Activated CD8-positive, alpha-beta memory T cell treated with anti-CD3 and anti-CD28 coated beads for 24 hours (primary cell): ENCODE data around the gene ETV1.

Experiments
- DNase-seq: peaks from one replicate; pipeline ENCODE4 v3.0.0-alpha.2; 2020

ETV1 gene

DNA sequence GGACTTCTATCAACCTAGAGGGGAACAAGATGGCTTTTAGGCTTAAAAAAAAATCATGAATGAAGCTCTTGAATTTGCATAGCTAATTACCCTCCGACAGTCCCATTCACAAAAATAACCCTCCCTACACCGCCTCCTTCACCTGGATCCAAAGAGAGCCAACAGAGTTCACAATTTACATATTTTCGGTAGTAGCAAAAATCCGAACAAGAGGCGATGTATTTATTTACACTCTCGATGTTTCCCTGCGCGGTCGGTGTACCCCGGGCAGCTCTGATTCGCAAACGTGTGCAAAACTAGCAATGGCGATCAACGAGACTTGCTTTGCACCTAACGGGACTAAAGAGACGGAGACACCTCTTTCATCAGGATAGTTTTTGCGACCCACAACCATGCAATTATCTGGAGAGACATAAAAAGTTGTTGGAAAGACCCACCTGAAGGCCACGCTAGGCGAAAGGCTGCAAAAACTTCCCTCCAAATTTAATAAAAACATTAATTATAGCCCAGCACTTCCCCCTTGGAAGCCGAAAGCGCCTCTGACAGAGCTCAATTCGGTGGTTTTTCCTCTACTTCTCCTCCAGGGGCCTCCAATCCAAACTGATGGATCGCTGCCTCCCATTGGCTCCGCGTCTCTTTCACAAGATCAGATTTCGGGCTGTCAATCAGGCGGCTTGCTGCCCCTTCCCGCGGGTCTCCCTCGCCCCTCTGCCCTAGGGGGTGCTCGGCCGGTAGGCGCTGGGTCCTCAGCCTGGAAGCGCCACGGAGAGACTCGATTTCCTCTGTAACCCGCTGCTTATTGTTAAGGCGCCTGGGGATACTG, at the start of gene ETV1:
Gene ETV1 (minus strand): TSS at position 541 of the 823 bp plus-strand sequence. CDS start 614 bp downstream, outside the sequence.
- no peak for DNase-seq

DNA sequence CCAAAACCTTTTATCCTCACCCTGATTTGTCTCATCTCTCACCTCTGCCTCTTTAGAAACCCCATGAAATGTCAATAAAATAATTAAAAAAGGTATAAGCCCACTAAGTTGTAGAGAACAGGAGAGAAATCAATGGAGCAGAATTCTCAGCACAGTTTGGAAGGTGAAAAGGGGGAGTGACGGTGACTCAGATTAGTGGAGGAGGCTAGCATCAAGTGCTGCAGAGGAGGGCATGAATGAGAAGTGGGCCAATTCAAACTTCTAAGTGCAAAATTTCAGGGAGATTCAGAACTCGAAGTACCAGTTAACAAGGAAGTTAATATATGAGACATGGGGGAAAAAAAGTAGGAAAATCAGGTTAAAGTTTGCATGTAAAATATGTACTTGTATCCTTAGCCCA, 34.9 kb upstream of the ETV1 start:
- no peak for DNase-seq

DNA sequence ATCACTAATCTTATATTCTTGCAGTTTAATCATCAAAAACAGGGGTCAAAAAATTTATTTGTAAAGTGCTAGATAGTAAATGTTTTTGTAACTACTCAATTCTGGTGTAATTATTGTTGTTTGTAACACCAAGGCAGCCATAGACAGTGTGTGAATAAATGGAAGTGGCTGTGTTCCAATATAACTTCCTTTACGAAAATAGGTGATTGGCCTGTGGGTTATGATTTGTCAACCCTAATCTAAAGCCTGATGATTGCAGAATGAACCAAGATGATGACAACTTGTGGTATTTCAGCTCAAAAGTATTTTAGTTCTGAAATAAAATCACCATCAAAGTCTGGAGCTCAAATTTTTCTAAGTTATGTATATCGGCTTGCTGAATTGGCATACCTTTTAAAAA, 34.4 kb upstream of the ETV1 start:
- DNase-seq = no peak

DNA sequence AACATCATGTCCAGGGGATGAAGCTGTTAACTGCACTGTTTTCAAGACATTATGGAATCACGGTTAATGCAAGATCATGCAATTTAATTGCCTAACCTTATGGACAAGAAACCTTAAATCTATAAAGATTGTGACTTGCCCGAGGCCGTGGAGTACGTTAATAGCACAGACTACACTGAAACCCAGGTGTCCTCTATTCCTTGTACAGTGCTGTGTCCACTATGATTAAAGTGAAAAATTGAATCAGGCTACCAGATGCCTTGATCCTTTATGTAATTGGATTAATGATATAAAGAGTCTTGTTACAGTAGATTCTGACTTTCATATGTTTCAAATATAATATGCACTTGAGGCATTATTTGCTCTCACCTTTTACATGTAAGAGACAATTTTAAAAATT, 33.9 kb upstream of the ETV1 start:
- no peak for DNase-seq

DNA sequence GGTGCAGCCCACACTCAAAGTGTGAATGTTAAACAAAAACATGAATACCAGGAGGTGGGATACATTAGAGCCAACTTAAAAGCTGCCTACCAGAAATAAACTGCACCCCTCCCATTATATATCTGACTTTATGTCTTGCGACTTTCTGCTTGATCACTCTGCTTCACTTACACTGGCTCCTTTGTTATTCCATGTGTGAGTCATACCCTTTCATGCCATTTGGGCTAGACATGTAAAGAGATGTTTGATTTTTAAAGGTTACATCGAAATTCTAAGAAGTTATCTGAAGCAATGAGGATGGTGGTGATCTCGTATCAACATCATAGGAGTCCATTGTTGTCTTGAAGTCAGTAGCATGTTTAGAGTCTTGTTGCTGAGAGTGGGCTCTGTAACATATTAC, 31.6 kb upstream of the ETV1 start:
- DNase-seq = no peak

DNA sequence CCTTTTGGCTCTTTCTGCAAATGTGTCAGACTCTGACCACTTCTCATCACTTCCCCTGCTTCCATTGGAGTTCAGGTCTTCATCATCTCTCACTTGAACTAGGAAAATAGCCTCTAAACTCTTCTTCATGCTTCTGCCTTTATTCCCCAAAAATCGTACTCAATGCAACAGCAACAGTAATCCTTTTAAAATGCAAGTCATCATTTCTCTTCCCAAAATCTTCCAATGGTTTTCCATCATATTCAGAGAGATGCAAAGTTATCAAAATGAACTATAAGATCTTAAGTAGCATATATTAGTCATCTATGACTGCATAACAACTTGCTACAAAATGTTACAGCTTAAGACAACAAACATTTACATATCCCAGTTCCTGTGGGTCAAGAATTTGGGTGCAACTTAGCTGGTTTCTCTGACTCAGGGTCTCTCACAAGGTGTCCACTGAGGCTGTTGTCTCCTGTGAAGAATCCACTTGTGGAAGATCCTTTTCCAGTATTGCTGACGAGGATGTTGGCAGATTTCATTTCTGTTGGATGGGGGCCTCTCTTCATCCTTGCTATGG, 31.0 kb upstream of the ETV1 start:
- no peak for DNase-seq

DNA sequence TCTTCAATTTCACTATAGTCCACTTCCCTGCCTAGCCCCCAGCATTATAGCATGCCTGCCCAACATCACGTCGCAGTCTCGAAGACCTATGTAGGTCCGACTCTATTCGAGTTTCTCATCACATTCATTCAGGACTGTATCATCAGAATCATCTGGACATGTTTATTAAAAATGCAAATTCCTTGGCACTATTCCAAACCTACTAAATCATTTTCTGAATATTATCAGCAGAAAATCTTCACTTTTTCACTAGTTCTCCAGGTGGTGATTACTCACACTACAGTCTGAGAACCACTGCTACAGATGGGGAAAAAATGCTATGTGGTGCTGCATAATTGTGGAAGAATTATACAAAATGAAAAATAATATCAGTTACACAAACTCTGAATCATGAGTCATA, 29.3 kb upstream of the ETV1 start:
- DNase-seq = no peak

DNA sequence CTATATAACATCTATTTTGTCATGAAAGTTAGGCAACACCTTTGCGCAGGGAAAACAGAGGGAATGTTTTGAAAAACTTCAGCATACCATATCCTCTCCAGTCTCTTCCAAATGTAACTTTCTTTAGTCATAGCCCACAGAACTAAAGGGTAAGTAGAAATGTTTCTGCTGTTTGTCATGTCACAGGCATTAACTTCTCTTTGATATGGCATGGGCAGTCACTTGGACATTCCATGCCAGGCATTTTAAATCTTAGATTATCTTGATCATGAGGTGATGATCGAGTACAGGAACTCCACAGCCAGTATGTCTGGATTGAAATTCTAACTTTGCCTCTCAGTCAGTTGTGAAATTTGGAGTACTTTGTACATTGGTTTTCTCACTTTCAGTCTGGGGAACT, 27.5 kb upstream of the ETV1 start:
- DNase-seq = no peak

DNA sequence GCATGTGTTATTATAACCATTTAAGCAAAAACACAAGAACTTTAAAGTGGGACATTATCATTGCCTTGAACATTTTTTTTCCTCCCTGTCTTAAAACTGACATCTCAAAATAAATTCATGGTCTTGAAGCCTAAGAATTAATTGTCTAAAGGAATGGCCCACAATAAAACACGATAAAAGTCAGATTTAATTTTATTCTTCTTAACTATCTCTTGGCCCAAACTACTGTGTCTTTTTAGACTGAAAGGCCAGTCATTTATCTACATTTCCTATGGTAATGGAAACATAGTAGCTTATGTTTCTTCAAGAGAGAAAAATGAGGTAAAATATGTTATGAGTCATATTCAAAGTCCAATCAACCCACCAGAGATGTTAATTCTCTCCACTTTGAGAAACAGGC, 24.4 kb upstream of the ETV1 start:
- DNase-seq = no peak

DNA sequence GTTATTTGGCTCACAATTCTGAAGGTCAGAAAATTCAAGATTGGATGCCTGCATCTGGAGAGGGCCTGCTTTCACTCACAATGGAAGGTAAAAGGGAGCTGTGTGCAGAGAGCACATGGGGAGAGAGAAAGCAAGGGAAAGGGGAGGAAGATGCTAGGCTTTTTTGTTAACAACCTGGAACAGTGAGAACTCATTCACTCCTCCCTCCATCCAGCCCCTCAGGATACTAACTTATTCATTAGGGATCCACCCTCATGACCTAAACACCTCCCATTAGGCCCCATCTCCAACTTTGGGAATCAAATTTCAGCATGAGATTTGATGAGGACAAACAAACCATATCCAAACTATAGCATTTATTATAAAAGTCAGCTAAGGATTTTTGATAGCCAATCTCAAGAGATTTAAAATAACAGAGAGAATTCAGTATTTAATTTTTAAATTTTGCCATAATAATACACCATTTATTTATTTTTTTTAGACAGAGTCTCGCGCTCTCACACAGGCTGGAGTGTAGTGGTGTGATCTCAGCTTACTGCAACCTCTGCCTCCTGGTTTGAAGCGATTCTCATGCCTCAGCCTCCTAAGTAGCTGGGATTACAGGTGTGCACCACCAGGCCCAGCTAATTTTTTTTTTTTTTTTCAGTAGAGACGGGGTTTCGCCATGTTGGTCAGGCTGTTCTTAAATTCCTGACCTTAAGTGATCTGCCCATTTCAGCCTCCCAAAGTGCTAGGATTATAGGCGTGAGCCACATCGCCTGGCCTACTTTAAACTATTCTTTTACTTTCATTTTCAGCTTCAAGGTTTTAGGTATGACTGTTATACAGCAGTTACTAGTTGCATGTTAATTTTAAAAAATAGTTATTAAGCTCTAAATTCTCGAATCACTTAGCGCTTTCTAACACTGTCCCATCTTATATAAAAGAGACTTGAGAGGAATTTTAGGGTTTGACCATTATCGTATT, 20.3 kb upstream of the ETV1 start:
- DNase-seq = no peak

DNA sequence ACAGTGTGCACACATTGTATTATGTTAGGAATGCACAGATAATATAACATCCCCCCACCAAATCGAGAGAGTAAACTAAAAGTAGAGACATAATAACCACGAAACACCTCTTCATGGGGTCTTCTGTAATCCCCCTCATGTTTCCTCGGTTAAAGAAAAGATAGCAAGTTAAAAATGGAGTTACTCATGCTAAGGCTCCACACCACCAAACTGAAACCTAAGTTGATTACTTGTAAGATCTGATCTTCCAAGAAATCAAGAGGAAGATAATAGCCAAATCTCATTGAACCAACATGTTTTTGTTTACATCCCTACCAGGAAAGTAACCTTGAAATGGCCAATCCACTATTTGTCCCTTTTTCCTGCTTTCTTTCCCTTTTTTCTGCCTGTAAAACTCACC, 11.7 kb upstream of the ETV1 start:
- DNase-seq = no peak

DNA sequence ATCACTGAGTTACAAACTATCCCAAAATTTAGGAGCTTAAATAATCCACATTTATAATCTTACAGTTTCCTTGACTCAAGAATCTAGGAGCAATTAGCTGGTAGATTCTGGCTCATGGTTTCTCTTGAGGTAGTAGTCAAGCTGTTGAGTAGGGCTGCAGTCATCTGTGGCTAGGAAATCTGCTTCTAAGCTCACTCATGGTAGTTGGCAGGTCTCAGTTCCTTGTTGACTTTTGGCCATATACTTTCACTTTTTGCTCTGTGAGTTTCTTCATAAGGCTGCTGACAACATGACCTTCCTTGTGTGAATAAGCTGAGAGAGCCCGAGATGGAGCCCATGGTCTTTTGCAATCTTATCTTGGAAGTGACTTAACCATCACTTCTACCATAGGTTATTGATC, 10.8 kb upstream of the ETV1 start:
- DNase-seq = no peak

DNA sequence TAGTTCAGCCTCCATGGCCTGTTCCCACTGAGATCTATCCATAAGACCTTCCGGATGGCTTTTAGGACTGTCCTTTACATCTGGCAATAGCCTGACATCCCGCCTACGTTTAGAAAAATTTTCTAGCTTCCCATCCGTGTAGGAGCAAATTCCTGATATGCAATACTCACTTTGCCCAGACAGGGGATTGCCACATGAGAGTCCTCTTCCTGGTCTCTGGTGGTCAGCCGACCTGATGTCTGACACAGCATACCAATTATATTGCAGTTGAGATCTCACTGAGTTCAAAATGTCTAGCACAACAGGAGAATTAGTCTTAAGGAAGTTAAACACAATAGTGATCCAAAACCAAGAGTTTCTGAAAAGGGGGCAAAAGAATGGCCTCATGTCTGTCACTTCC, 9.4 kb upstream of the ETV1 start:
- DNase-seq = no peak

DNA sequence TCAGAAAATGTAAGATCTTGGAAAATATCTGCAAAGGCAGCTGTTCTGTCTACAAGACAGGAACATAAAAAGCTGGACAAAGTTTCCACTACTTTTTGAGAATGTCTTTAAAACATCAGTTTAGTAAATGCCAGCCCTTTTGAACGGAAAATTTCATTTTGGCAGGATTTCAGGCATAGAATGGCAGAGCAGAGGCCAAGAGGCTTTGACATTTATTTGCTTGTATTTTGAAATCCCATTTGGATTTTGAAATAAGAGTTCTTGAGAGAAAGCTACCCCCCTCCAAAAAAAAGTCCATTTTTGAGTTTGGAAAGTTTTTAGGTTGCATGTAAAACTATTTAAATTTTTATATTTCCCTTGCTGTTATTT, 3.1 kb upstream of the ETV1 start:
- no peak for DNase-seq

DNA sequence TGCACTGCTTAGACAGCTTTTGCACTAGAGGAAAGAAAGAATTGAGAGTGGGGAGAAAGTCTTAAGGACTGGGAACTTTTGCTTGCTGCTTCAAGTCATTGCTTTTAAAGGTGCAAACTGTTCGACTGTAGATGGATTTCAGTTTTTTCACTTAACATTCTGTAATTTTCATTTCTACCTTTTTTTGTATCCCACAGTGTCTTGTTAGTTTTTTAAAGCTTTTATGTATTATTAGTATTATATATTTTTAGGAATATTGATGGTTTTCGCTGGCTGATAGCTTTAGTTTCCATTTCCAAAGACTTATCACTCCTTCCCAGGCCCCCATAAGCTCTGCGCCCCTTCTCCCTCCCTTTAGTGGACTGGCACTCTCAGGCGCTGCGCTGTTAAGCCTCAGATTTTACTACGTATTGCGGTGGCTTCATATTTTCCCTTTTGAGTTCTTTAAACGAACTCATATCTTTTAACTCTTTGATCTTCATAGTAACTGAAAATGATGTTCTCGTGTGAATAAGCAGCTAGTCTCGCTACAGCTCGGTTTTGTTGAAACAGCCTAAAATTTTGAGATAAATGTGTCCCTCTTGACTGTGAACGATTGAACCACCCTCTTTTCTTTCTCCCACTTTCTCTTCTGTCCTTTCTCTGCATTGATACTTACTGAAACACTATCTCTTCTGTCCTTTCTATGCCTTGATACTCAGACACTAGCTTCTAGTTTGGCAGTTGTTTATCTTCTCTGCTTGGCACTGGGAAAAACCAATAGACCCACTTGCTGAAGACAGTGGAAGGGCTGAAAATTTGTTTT, 2.5 kb upstream of the ETV1 start:
- no peak for DNase-seq

DNA sequence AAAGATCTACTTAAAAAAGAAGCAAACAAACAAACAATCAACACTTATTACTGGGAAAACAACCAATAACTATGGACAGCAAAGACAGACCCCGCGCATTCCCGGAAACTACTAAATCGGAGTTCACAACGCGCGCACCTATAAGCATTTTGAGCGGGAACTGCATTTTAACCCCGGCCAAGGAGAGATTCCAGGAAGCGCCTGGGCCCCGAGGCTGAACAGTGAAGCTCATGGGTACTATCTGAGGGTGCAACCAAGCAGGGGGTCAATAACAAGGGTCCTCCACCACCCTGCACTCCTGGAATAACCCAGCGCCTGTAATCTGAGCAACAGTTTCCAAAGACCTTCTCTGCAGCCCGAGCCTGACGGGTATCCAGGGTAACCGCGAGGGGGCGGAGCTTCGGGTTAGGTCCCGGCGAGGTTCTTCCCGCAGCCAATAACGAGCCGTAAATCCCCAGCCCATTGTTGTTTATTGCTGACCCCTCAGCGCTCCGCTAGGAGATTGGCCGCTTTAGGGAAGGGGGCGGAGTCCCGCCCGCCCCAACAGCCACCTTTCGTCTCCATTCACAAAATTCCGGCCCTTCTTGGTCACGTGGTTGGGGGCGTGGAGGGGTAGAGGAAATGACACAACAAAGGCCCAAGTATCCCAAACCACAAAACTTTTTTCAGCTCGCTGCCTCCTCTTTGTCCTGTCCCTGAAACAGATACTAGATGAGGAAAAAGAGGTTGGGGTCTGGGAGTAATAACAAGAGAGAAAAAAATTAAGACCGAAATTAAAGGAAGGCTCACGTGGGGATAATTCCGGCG, 1.7 kb upstream of the ETV1 start:
- peak; percentile 83 for DNase-seq

DNA sequence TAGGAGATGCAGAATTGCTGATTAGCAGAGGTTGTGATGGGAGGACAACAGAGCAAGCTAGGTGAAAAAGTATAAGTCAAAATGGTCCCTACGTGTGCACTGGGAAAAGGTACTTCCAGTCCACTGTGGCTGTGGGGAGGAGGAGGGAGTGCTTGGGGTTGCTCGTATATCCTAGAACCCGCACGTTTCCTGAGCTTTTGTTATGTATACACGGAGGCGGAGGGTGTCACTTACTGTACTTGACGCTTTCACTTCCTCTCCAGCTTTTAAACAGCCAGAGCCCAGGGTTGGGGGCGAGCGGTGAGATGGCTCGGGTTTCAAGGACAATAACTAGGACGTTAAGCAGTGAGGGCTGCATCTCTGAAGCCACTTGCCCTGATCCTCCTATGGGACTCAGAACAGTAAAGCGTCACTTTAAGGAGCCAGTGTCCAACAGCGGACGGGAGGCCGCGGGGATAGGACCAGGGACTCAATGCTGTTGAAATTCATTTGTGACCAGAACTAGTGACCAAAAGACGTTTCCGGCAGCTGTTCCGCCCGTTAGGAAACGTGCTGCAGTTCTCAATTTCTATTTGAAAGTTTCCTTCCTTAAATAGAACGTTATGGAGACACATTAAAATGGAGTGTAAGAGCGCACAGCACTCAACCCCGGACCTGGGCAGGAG, 985 bp upstream of the ETV1 start:
- DNase-seq = peak; percentile 62

DNA sequence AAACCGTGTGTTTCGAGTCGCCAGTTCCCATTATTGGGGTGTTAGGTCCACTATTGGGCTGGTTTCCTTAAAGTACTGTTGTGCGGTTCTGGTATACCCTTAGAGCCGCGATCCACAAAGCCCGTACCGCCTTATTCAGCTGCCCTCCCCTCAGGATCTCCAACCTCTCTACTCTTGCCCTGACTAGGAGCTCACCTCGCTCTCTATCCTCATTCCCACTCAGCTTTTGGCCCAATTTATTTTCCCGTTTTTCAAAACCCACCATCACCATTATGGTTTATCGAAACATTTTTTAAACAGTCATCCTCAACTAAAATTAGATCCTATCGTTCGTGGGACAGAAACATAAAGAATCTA, 461 bp upstream of the ETV1 start:
- DNase-seq = no peak

DNA sequence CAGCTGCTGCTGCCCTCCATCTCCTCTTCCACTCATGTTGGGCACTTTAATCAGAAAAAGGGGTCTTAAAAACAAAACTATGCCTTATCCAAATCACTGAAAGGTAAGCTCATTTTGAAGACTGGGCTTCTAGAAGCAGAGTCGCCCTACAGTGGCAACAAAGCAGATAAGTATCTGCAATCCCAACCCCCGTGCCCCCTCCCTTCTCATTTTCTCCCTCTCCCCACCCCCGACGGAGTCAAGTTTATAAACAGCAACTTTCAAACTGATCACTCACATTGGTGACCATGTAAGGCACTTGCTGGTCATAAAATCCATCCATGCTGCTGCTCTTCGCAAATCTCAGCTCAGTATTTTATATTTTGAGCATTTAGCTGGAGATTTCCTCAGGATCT, 738 bp downstream of the ETV1 start:
- no peak for DNase-seq

DNA sequence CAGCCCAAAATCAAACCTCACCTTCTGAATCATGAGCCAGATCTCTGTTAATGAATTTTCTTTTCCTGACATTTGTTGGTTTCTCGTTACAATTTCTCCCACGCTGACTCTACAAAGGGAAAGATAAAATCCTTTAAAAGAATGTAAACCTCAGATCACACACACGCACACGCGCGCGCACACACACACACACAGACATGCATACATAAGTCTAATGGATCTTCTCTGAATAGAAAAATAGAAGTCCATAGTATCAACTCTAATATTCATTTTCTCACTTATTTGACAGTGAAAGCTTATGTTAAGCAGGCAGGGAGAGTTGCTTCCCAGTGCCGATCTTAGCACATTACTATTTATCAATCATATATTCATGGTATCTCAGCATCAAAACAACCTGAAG, 1.4 kb downstream of the ETV1 start:
- DNase-seq = no peak

DNA sequence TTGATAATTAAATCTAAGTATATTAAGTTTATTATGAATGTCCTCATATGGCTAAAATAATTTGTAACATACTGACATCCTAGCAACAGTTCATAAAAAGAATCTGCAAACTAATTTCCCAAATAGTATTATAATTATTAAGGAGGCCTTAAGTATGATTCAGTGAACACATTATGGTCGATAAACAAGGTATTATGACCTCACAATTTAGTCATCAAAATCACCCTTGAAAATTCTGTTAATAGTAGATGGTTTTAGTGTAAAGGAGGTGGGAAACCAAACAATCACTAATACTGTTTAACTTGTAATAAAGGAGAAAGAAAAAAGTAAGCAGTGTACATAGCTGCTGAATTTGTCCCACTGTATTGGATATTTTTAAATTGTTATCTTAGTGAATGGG, 2.1 kb downstream of the ETV1 start:
- no peak for DNase-seq

DNA sequence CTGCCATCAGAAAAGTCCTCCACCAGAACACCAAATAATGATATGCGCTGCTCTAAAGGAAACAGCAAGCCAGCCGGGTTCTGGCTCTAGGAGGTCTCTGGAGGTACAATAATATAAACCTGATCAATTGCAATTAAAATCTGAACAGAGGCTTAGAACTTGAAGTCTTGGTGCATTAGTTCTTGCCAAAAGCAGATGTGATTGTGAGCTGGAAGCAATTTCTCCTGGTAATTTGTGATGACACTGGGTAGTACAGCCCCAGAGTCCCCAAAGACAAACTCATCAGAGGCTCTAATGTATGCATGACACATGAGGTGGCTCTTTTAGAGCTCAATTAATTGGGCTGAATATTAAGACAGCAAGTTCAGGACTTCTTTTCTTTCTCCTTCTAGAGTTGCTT, 3.3 kb downstream of the ETV1 start:
- DNase-seq = no peak
